LoVo (cell line): Measurements from ENCODE around the gene WNT8A.

ENCODE experiments used
- DNase-seq: peaks from one replicate; pipeline ENCODE4 v3.0.0-alpha.2; 2016; ENCODE audit warnings: low spot score

WNT8A gene

GRCh38 chr5:138091685-138092084 lies 7.9 kb downstream of the WNT8A start:
- no peak for DNase-seq

GRCh38 chr5:138092301-138092700 lies 8.5 kb downstream of the WNT8A start:
- DNase-seq, result no peak

GRCh38 chr5:138093036-138093435 lies 9.2 kb downstream of the WNT8A start:
- DNase-seq, result no peak

- no peak for DNase-seq
Observed at GRCh38 chr5:138095100-138095907, 11.5 kb downstream of the WNT8A start.

GRCh38 chr5:138096363-138096762 lies 12.5 kb downstream of the WNT8A start:
- DNase-seq, result no peak

GRCh38 chr5:138096997-138097828 lies 13.4 kb downstream of the WNT8A start:
- no peak for DNase-seq

GRCh38 chr5:138102454-138103318 lies 18.9 kb downstream of the WNT8A start:
- DNase-seq, result no peak

- DNase-seq, result no peak
Observed at GRCh38 chr5:138103319-138103637, 19.4 kb downstream of the WNT8A start.

GRCh38 chr5:138105709-138106108 lies 21.9 kb downstream of the WNT8A start:
- DNase-seq, result no peak

GRCh38 chr5:138107213-138107612 lies 23.4 kb downstream of the WNT8A start:
- DNase-seq, result no peak

GRCh38 chr5:138109463-138110265 lies 25.8 kb downstream of the WNT8A start:
- DNase-seq, result no peak

- no peak for DNase-seq
Observed at GRCh38 chr5:138110266-138110963, 26.6 kb downstream of the WNT8A start.

GRCh38 chr5:138111181-138111580 lies 27.3 kb downstream of the WNT8A start:
- no peak for DNase-seq

GRCh38 chr5:138111937-138112336 lies 28.1 kb downstream of the WNT8A start:
- no peak for DNase-seq

- DNase-seq, result no peak
Observed at GRCh38 chr5:138115254-138115653, 31.4 kb downstream of the WNT8A start.

- no peak for DNase-seq
Observed at GRCh38 chr5:138128334-138128733, 44.5 kb downstream of the WNT8A start.

GRCh38 chr5:138129347-138129746 lies 45.5 kb downstream of the WNT8A start:
- no peak for DNase-seq

GRCh38 chr5:138132543-138132942 lies 48.7 kb downstream of the WNT8A start:
- DNase-seq, result no peak

GRCh38 chr5:138138949-138139780 lies 55.3 kb downstream of the WNT8A start, which contains the start of gene NME5:
Gene NME5 (minus strand): TSS chr5:138139428. CDS start chr5:138138780, 648 bp downstream.
- DNase-seq, result no peak

- no peak for DNase-seq
Observed at GRCh38 chr5:138139781-138140090, 55.9 kb downstream of the WNT8A start.
